Panc1 (cell line): ENCODE results near the gene CDK14. TPM values are rescaled to one million over a fixed set of nuclear protein-coding genes. Genes with fewer than 3 reads are reported as not detected.

Experiments used
- ATAC-seq: fragments of 200-7000 bp; cut with Tn5 transposase; 2 replicates; pipeline ENCODE4 v1.9.1; 2020; ENCODE audit warnings: mild to moderate bottlenecking, moderate library complexity
- BruUV-seq: library from RNA; stranded (reverse); fragments of 400-500 nt; replicated peaks from 2 replicates; lab custom pipeline; 2021; lab: Mats Ljungman, UMichigan
- CTCF ChIA-PET: fragments of 300-600 bp; sonication (Branson Sonifier 250); formaldehyde crosslinking; loops from one replicate; lab custom pipeline; 2022; ENCODE audit warnings: antibody characterized with exemption; lab: Charles Lee
- POLR2A ChIA-PET: fragments of 300-600 bp; sonication (Branson Sonifier 250); formaldehyde crosslinking; loops from one replicate; lab custom pipeline; 2022; ENCODE audit warnings: antibody characterized with exemption; lab: Charles Lee
- DNase-seq: peaks from one replicate; pipeline ENCODE4 v3.0.0-alpha.2; 2010; ENCODE audit warnings: low read depth, low spot score
- H3K27ac ChIP-seq: 2 replicates; pipeline ENCODE4 v1.5.1; 2011; ENCODE audit warnings: mild to moderate bottlenecking, low read length, inconsistent platforms
- H3K27me3 ChIP-seq: fragments of 200-500 bp; sonication (Bioruptor generic); 2 replicates; pipeline ENCODE4 v1.6.0; 2014; ENCODE audit warnings: low read length, inconsistent platforms; ENCODE audit not compliant: control insufficient read depth, insufficient read depth
- H3K36me3 ChIP-seq: fragments of 200-500 bp; sonication (Bioruptor generic); 2 replicates; pipeline ENCODE4 v1.5.1; 2014; ENCODE audit warnings: inconsistent platforms, mild to moderate bottlenecking, low read length, moderate library complexity; ENCODE audit not compliant: control insufficient read depth, insufficient read depth
- H3K4me1 ChIP-seq: 2 replicates; pipeline ENCODE4 v1.5.1; 2011; ENCODE audit warnings: inconsistent platforms, mild to moderate bottlenecking, low read length, moderate library complexity; ENCODE audit not compliant: control insufficient read depth, insufficient read depth
- H3K4me3 ChIP-seq, 2 experiments: 2 replicates each; pipeline ENCODE4 v1.5.1; 2011 to 2012; ENCODE audit warnings: low read depth in 2 of 2, low read length in 2 of 2, mild to moderate bottlenecking in 2 of 2, inconsistent platforms in 1 of 2, moderate library complexity in 1 of 2
- H3K9me3 ChIP-seq: fragments of 200-500 bp; sonication (Bioruptor generic); 2 replicates; pipeline ENCODE4 v1.5.1; 2014; ENCODE audit warnings: low read depth, mild to moderate bottlenecking, inconsistent platforms, low read length, moderate library complexity; ENCODE audit not compliant: control insufficient read depth, insufficient read depth
- CTCF ChIP-seq: fragments of 450-650 bp; IDR thresholded peaks from 2 replicates; pipeline ENCODE4 v1.5.1; 2017; ENCODE audit warnings: mild to moderate bottlenecking
- POLR2AphosphoS5 ChIP-seq: IDR thresholded peaks from 2 replicates; pipeline ENCODE4 v1.6.1; 2012; ENCODE audit warnings: mild to moderate bottlenecking, low read depth, low read length, moderate library complexity
- REST ChIP-seq, 2 experiments: IDR thresholded peaks; 2 replicates each; pipeline ENCODE4 v1.6.1; 2011 to 2012; ENCODE audit warnings: low read depth in 2 of 2, control low read depth in 1 of 2, low read length in 1 of 2, mild to moderate bottlenecking in 1 of 2, moderate library complexity in 1 of 2; ENCODE audit not compliant: insufficient read depth in 1 of 2
- SIN3A ChIP-seq: IDR thresholded peaks from 2 replicates; pipeline ENCODE4 v1.6.1; 2012; ENCODE audit warnings: low read depth, mild to moderate bottlenecking, low read length, moderate library complexity, borderline replicate concordance; ENCODE audit not compliant: insufficient read depth
- TCF7L2 ChIP-seq: IDR thresholded peaks from 2 replicates; pipeline ENCODE4 v1.6.1; 2011; ENCODE audit warnings: mild to moderate bottlenecking, low read depth, low read length, inconsistent platforms
- in situ Hi-C: cut with HindIII; loops from 2 replicates; pipeline ENCODE4 v1.10.0; 2016; ENCODE audit warnings: low sequenced_read_pairs, low pct_unique_long_range_greater_than_20kb
- intact Hi-C: fragments of 100-400 bp; cut with micrococcal nuclease; formaldehyde crosslinking; loops from one replicate; pipeline ENCODE4 v1.10.0; 2022; ENCODE audit not compliant: unreplicated experiment
- total RNA-seq: library from RNA; stranded (reverse); gene quantifications from one replicate; pipeline ENCODE4 v1.2.1, GENCODE V29; 2021; ENCODE audit not compliant: unreplicated experiment

Gene CDK14
- total RNA-seq, 1 experiment from 2014 or later, result 3.0 TPM

GRCh38 chr7:90966346-90966745 is 370.2 kb downstream of the CDK14 start:
- ChIA-PET POLR2A (no interaction called here), CTCF (no interaction called here)
- no TSS peak for BruUV-seq
- no peak overlapping the region for H3K4me3 ChIP-seq
- no peaks in the 10 kb centered on the region for H3K27me3 ChIP-seq
- ATAC-seq, result no peak
- in situ Hi-C loops (no loop called here), intact Hi-C loops (no loop called here)
- no peak for DNase-seq
- no peaks in the 10 kb centered on the region; the same call in 1 of the 2 replicates for H3K36me3 ChIP-seq
- H3K27ac ChIP-seq, result no peak overlapping the region
- no peaks in the 10 kb centered on the region for H3K9me3 ChIP-seq
- TF ChIP-seq REST (IDR thresholded peaks at IDR 0.05; ENCODE audit: insufficient read depth in 1 of 2, low read depth in 2 of 2, low read length in 1 of 2) (no peak), POLR2AphosphoS5 (no peak), TCF7L2 (no peak), SIN3A (no peak), CTCF (no peak)
- no peaks in the 10 kb centered on the region for H3K4me1 ChIP-seq

- Histone ChIP-seq H3K36me3 (no peaks in the 10 kb centered on the region; the same call in 1 of the 2 replicates), H3K4me3 (no peak overlapping the region), H3K27ac (no peak overlapping the region), H3K27me3 (no peaks in the 10 kb centered on the region), H3K4me1 (no peaks in the 10 kb centered on the region), H3K9me3 (no peaks in the 10 kb centered on the region)
- TF ChIP-seq SIN3A (no peak), POLR2AphosphoS5 (no peak), REST (IDR thresholded peaks at IDR 0.05; ENCODE audit: insufficient read depth in 1 of 2, low read depth in 2 of 2, low read length in 1 of 2) (no peak), CTCF (no peak), TCF7L2 (no peak)
- CTCF ChIA-PET, result no interaction called here
- intact Hi-C loops (no loop called here), in situ Hi-C loops (no loop called here)
- DNase-seq (no peak), ATAC-seq (no peak)
- BruUV-seq, result no TSS peak
- POLR2A ChIA-PET, result no interaction called here
Observed at GRCh38 chr7:90968871-90969270, 372.8 kb downstream of the CDK14 start.
